AML-193 (cell line): ENCODE results near the gene FMNL1.
"Not testable (repeated sequence)": the region's sequence is repeated elsewhere in the genome, so short reads cannot be mapped to it uniquely, and the experiment has no call there.

ENCODE experiments used
- DNase-seq, 2 experiments: peaks; one replicate each; lab custom pipeline; 2025; lab: John Stamatoyannopoulos, UW

The FMNL1 gene

GRCh38 chr17:45235416-45236281 is 14.0 kb downstream of the FMNL1 start:
- DNase-seq = peak; percentile 73 to 76

GRCh38 chr17:45236282-45236606 is 14.6 kb downstream of the FMNL1 start:
- DNase-seq = no peak

GRCh38 chr17:45237686-45238085 is 16.0 kb downstream of the FMNL1 start:
- no peak for DNase-seq

- DNase-seq = no peak
These were observed 16.6 kb downstream of the FMNL1 start for GRCh38 chr17:45238155-45238774.

- DNase-seq = no peak
These were observed 19.2 kb downstream of the FMNL1 start for GRCh38 chr17:45240905-45241327.

- no peak for DNase-seq
These were observed 19.8 kb downstream of the FMNL1 start for GRCh38 chr17:45241328-45242028.

GRCh38 chr17:45242029-45242414 is 20.3 kb downstream of the FMNL1 start:
- no peak for DNase-seq

- no peak for DNase-seq
These were observed 22.1 kb downstream of the FMNL1 start for GRCh38 chr17:45243750-45244149.

- no peak for DNase-seq
These were observed 23.3 kb downstream of the FMNL1 start for GRCh38 chr17:45244725-45245656.

- DNase-seq = no peak
These were observed 24.7 kb downstream of the FMNL1 start for GRCh38 chr17:45246338-45246737.

- no peak for DNase-seq
These were observed 25.3 kb downstream of the FMNL1 start for GRCh38 chr17:45246861-45247428.

GRCh38 chr17:45247429-45248131 is 25.9 kb downstream of the FMNL1 start:
- DNase-seq = no peak

- peak; percentile 10 to 24 for DNase-seq
These were observed 26.7 kb downstream of the FMNL1 start for GRCh38 chr17:45248132-45248957.

GRCh38 chr17:45251931-45252330 is 30.2 kb downstream of the FMNL1 start:
- no peak for DNase-seq

- not testable (repeated sequence) for DNase-seq
These were observed 31.6 kb downstream of the FMNL1 start for GRCh38 chr17:45253237-45253636.

- no peak for DNase-seq
These were observed 32.2 kb downstream of the FMNL1 start for GRCh38 chr17:45253879-45254278.

GRCh38 chr17:45255358-45255757 is 33.7 kb downstream of the FMNL1 start:
- no peak for DNase-seq

GRCh38 chr17:45256114-45256966 is 34.7 kb downstream of the FMNL1 start:
- DNase-seq = no peak

GRCh38 chr17:45257115-45257514 is 35.4 kb downstream of the FMNL1 start:
- no peak for DNase-seq
